HepG2 (cell line): ENCODE results near the gene STIM1. TPM values are rescaled to one million over a fixed set of nuclear protein-coding genes. Genes with fewer than 3 reads are reported as not detected.

Experiments
- ATAC-seq: fragments of 200-7000 bp; cut with Tn5 transposase; 3 replicates; pipeline ENCODE4 v1.9.1; 2020; ENCODE audit warnings: mild to moderate bottlenecking, moderate library complexity
- BruUV-seq: library from RNA; stranded (reverse); fragments of 400-500 nt; replicated peaks from 2 replicates; lab custom pipeline; 2021; lab: Mats Ljungman, UMichigan
- CTCF ChIA-PET: fragments of 300-600 bp; formaldehyde crosslinking; extraction: SDS; loops from one replicate; lab custom pipeline; 2021; ENCODE audit warnings: low total read pairs, inconsistent platforms, low intra/inter-chr PET ratio; lab: Yijun Ruan, JAX
- POLR2A ChIA-PET: fragments of 350-600 bp; sonication (Branson Sonifier 250); formaldehyde crosslinking; loops from one replicate; lab custom pipeline; 2020; ENCODE audit warnings: antibody characterized with exemption, inconsistent platforms; lab: Yijun Ruan, JAX
- DNase-seq: peaks from one replicate; pipeline ENCODE4 v3.0.0-alpha.2; 2015; ENCODE audit warnings: low spot score
- FAIRE-seq: peaks from 3 replicates; lab custom pipeline; 2011; peaks lifted over from hg19 to GRCh38; lab: Jason Lieb, UNC
- H2AFZ ChIP-seq: one replicate; pipeline ENCODE4 v1.6.1; 2011; ENCODE audit warnings: low read length, inconsistent platforms
- H3K27ac ChIP-seq: fragments of 300-600 bp; 3 replicates; pipeline ENCODE4 v1.8.0; 2011; ENCODE audit warnings: mixed run types, mild to moderate bottlenecking, mixed read lengths, low read length, inconsistent platforms; ENCODE audit not compliant: insufficient read depth; ENCODE audit errors: extremely low read length
- H3K27me3 ChIP-seq, 2 experiments: fragments of 200-600 bp in 1 of 2; 2 replicates in 1 of 2; 3 replicates in 1 of 2; pipeline versions ENCODE4 v1.6.0 to v1.8.0; 2011; ENCODE audit warnings: low read length in 2 of 2, mild to moderate bottlenecking in 2 of 2, moderate library complexity in 2 of 2, inconsistent platforms in 1 of 2; ENCODE audit not compliant: insufficient read depth in 2 of 2, control insufficient read depth in 1 of 2
- H3K36me3 ChIP-seq, 2 experiments: fragments of 200-600 bp in 1 of 2; replicated peaks in 1 of 2; 2 replicates in 1 of 2; 3 replicates in 1 of 2; pipeline versions ENCODE4 v1.5.1 to v1.8.0; 2011; ENCODE audit warnings: low read length in 2 of 2, inconsistent platforms in 1 of 2; ENCODE audit not compliant: insufficient read depth in 2 of 2, control insufficient read depth in 1 of 2
- H3K4me1 ChIP-seq: 2 replicates; pipeline ENCODE4 v1.5.1; 2012; ENCODE audit warnings: low read length, inconsistent platforms; ENCODE audit not compliant: insufficient read depth
- H3K4me2 ChIP-seq: 2 replicates; pipeline ENCODE4 v1.6.0; 2011; ENCODE audit warnings: low read depth, low read length, inconsistent platforms
- H3K4me3 ChIP-seq, 3 experiments: fragments of 200-600 bp in 1 of 3; sonication (generic), shearing (Covaris generic) in 1 of 3; replicated peaks in 1 of 3; 2 replicates each; pipeline ENCODE4 v1.5.1; 2011 to 2016; ENCODE audit warnings: low read length in 3 of 3, inconsistent platforms in 2 of 3, low read depth in 2 of 3, mild to moderate bottlenecking in 2 of 3, control low read depth in 1 of 3, mixed read lengths in 1 of 3; ENCODE audit not compliant: insufficient read depth in 1 of 3
- H3K79me2 ChIP-seq: one replicate; pipeline ENCODE4 v1.6.1; 2011; ENCODE audit warnings: low read length, inconsistent platforms; ENCODE audit not compliant: insufficient read depth
- H3K9ac ChIP-seq: 2 replicates; pipeline ENCODE4 v1.6.0; 2011; ENCODE audit warnings: mild to moderate bottlenecking, low read depth, low read length, inconsistent platforms; ENCODE audit not compliant: insufficient read depth
- H3K9me3 ChIP-seq: 2 replicates; pipeline ENCODE4 v1.5.1; 2012; ENCODE audit warnings: mild to moderate bottlenecking, low read length
- H4K20me1 ChIP-seq: 2 replicates; pipeline ENCODE4 v1.6.0; 2011; ENCODE audit warnings: inconsistent platforms, mild to moderate bottlenecking, low read length, moderate library complexity; ENCODE audit not compliant: insufficient read depth
- ADNP ChIP-seq: sonication (generic); formaldehyde crosslinking; IDR thresholded peaks from 2 replicates; pipeline ENCODE4 v1.4.0; 2020; ENCODE audit warnings: missing genetic modification reagents
- CHCHD3 ChIP-seq: sonication (generic); formaldehyde crosslinking; IDR thresholded peaks from 2 replicates; pipeline ENCODE4 v1.8.0; 2022; ENCODE audit warnings: mild to moderate bottlenecking, missing genetic modification reagents, moderate library complexity
- HHEX ChIP-seq: IDR thresholded peaks from 2 replicates; pipeline ENCODE4 v1.6.1; 2016; ENCODE audit warnings: control low read depth
- ZFP82 ChIP-seq: sonication (generic); formaldehyde crosslinking; IDR thresholded peaks from 2 replicates; pipeline ENCODE4 v1.5.1; 2020; ENCODE audit warnings: mild to moderate bottlenecking, missing genetic modification reagents, borderline replicate concordance
- ZNF850 ChIP-seq: sonication (generic); formaldehyde crosslinking; conservative IDR thresholded peaks from 2 replicates; pipeline ENCODE4 v1.9.0; 2021; ENCODE audit warnings: mild to moderate bottlenecking, missing genetic modification reagents
- ZSCAN9 ChIP-seq: IDR thresholded peaks from 2 replicates; pipeline ENCODE4 v1.6.1; 2016; ENCODE audit warnings: borderline replicate concordance
- WGBS: methylation state at CpG from one replicate; pipeline ENCODE4 v1.1.6; 2017; ENCODE audit warnings: low lambda C conversion rate; 5-methylcytosine and 5-hydroxymethylcytosine counted together
- in situ Hi-C: cut with HindIII; loops from 2 replicates; pipeline ENCODE4 v1.10.0; 2017; ENCODE audit warnings: low pct_unique_long_range_greater_than_20kb; ENCODE audit not compliant: extremely low pct_ligation_motif_present
- intact Hi-C: fragments of 100-400 bp; cut with micrococcal nuclease; formaldehyde crosslinking; loops from one replicate; pipeline ENCODE4 v1.10.0; 2022; ENCODE audit not compliant: unreplicated experiment
- polyA plus RNA-seq, 8 experiments: library from polyadenylated mRNA; depleted of rRNA in 3 of 8; stranded (reverse) in 7 of 8; unstranded in 1 of 8; fragments of >200 nt; fragmentation: Illumina TruSeq in 4 of 8; extraction: Trizol in 4 of 8; gene quantifications; 2 replicates each; pipeline versions ENCODE4 v1.2.1 to v1.2.3, GENCODE V29; 2011 to 2016; ENCODE audit warnings: low read depth in 4 of 8, missing spikeins in 1 of 8, mixed read lengths in 1 of 8; ENCODE audit not compliant: insufficient read depth in 1 of 8
- total RNA-seq, 5 experiments: library from RNA; depleted of rRNA; stranded (reverse); fragments of >200 nt; fragmentation: Illumina TruSeq; extraction: Trizol; gene quantifications; 2 replicates each; pipeline ENCODE4 v1.2.3, GENCODE V29; 2016; ENCODE audit warnings: low read depth in 1 of 5

Gene STIM1
- total and polyA plus RNA-seq, 2 of the 13 experiments (the other 11 are each of a cell fraction or from before 2014, with no cell fraction given): 19.2 to 28.5 TPM

GRCh38 chr11:4087551-4087950, 232.1 kb downstream of the STIM1 start:
- WGBS: 94% methylated on average over 5 of the region's 5 CpGs
- no peaks in the 10 kb centered on the region for H3K9me3 ChIP-seq
- H3K4me3 ChIP-seq: no peak overlapping the region
- H4K20me1 ChIP-seq: no peaks in the 10 kb centered on the region
- intact Hi-C loops (no loop called here), in situ Hi-C loops (no loop called here)
- no peak overlapping the region for H3K4me2 ChIP-seq
- ATAC-seq (no peak), FAIRE-seq (no peak), DNase-seq (no peak)
- no peaks in the 10 kb centered on the region for H3K79me2 ChIP-seq
- TF ChIP-seq ZFP82 (CRISPR knock-in tag) (no peak), ZNF850 (no peak), ADNP (CRISPR knock-in tag) (no peak), HHEX (CRISPR knock-in tag) (no peak), CHCHD3 (no peak)
- H2AFZ ChIP-seq: no peak overlapping the region
- H3K27ac ChIP-seq: no peak overlapping the region
- CTCF ChIA-PET: no interaction called here
- no peak overlapping the region for H3K9ac ChIP-seq
- H3K27me3 ChIP-seq: no peaks in the 10 kb centered on the region
- POLR2A ChIA-PET: interaction anchor here (0.6 kb wide), 1 partner anchor 369 kb away, joined by 3 read pairs; no protein-coding TSS in a partner anchor
- BruUV-seq: TSS peak; percentile 19
- H3K36me3 ChIP-seq: peaks cover 18 to 42% of the 10 kb centered on the region in 2 experiments; a peak in 4 of 5 replicates
- no peaks in the 10 kb centered on the region for H3K4me1 ChIP-seq

GRCh38 chr11:4090258-4090657, 234.8 kb downstream of the STIM1 start:
- no peak overlapping the region for H3K4me2 ChIP-seq
- in situ Hi-C loops: no loop called here
- H3K27me3 ChIP-seq: no peaks in the 10 kb centered on the region
- DNase-seq (no peak), ATAC-seq (no peak), FAIRE-seq (no peak)
- no peak for TF ChIP-seq ZSCAN9 (CRISPR knock-in tag)
- intact Hi-C loops: no loop called here
- H3K4me3 ChIP-seq: no peak overlapping the region
- peaks cover 7% of the 10 kb centered on the region for H3K4me1 ChIP-seq
- H3K36me3 ChIP-seq: peaks cover 11 to 22% of the 10 kb centered on the region in 2 experiments; a peak in 4 of 5 replicates
- no TSS peak for BruUV-seq
- no peak overlapping the region for H2AFZ ChIP-seq
- no peaks in the 10 kb centered on the region for H4K20me1 ChIP-seq
- H3K27ac ChIP-seq: no peak overlapping the region
- WGBS: 98% methylated on average over 2 of the region's 2 CpGs
- H3K79me2 ChIP-seq: peaks cover 2% of the 10 kb centered on the region
- ChIA-PET CTCF (no interaction called here), POLR2A (no interaction called here)
- H3K9ac ChIP-seq: no peak overlapping the region
- no peaks in the 10 kb centered on the region for H3K9me3 ChIP-seq
